Measurements from ENCODE around the gene ANKMY1.

GRCh38 chr2:240596080-240596460 lies 38.3 kb upstream of the ANKMY1 start:
- TF ChIP-seq CTCF (IDR thresholded peaks at IDR 0.05), result no peak
- TF ChIP-seq EP300 (IDR thresholded peaks at IDR 0.05; ENCODE audit: low read depth), result no peak
- no peak for TF ChIP-seq POLR2A (IDR thresholded peaks at IDR 0.05)
